Measurements from ENCODE around the gene CA11.

DNA sequence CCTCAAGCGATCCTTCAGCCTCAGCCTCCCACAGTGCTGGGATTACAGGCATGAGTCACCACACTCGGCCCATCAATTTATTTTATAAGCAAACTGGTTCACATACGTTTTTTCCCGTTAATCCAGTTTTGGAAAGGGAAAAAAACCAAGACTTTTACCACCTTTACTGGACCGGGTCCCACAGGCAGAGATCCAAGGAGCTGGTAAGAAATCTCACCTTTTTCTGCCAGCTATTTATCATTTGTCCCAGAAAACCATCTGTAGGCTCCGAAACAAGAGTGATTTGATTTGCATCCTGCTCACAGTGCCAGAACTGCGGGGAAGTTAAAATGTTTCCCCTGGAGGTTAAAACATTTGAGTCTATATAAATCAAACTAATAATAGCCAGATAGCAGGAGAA is 43.5 kb upstream of the CA11 start:
- no peak for TF ChIP-seq TEAD4 (IDR thresholded peaks at IDR 0.05)
- TF ChIP-seq, protein P1, sequence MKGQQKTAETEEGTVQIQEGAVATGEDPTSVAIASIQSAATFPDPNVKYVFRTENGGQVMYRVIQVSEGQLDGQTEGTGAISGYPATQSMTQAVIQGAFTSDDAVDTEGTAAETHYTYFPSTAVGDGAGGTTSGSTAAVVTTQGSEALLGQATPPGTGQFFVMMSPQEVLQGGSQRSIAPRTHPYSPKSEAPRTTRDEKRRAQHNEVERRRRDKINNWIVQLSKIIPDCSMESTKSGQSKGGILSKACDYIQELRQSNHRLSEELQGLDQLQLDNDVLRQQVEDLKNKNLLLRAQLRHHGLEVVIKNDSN (IDR thresholded peaks at IDR 0.05) = no peak
- TF ChIP-seq EP300 (IDR thresholded peaks at IDR 0.05; ENCODE audit: borderline replicate concordance) = no peak
- no peak for TF ChIP-seq TAF1 (IDR thresholded peaks at IDR 0.05; ENCODE audit: low read depth)
- no peak for TF ChIP-seq REST (IDR thresholded peaks at IDR 0.05; ENCODE audit: low read depth)
- TF ChIP-seq CEBPB (IDR thresholded peaks at IDR 0.05) = no peak
- no peak for TF ChIP-seq RAD21 (IDR thresholded peaks at IDR 0.05; ENCODE audit: low read depth)
- TF ChIP-seq EGR1 (IDR thresholded peaks at IDR 0.05) = no peak
- TF ChIP-seq ZBTB7A (IDR thresholded peaks at IDR 0.05; ENCODE audit: low read depth) = no peak
